Measurements from ENCODE around the gene PSD4. TPM values are rescaled to one million over a fixed set of nuclear protein-coding genes. Genes with fewer than 3 reads are reported as not detected.

PSD4 gene
- total and polyA plus RNA-seq, 10 of the 15 experiments (the other 5 are each of a cell fraction or from before 2014, with no cell fraction given), result 0.68 to 114 (median 35.1) TPM

DNA sequence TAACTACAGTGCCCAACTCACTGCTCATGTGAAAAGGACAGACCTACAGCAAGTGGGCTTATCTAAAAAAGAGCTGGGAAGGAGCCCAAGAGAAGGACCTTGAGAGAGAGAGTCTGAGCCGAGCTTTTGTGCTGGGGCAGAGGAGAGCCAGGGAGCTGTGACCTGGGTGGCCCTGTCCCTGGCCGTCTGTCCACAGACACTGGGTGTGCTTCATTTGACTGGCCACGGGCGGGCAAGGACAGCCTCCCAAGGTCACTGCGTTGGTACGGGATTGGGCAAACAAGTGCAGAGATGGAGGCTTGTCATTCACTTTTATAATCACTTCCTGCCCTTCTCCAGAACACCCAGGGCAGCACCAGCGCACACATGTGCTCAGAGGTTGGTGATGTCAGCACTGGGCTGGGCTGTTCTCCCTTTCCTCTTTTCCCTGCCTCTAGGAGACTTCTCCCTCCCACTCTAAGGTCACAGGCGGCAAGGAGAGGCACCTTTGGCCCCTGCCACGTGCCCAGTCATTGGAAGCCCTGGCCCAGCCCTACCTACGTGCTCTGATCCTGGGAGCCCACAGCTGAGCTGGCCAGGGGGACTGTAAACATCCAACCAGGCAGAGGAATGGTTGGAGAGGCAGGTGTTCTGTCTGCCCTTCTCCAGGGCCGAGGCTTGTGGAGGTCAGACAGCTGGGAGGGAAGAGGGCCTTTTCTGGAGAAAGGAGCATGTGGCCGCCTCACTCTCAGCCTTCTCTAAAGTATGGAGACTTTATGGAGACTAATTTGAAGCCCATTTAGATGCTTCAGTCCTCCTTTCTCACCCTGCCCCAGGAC is 6.4 kb upstream of the PSD4 start:
- 87% methylated on average over 12 of the region's 12 CpGs for WGBS (ENCODE audit: insufficient coverage, insufficient replicate concordance, low lambda C conversion rate, missing lambda C conversion rate)
- H3K27ac ChIP-seq (ENCODE audit: control insufficient read depth, insufficient read depth), result no peak overlapping the region
- intact Hi-C loops (cut with micrococcal nuclease; ENCODE audit: unreplicated experiment) (no loop called here), in situ Hi-C loops (cut with MboI) (no loop called here)
- no peak overlapping the region for H3K4me3 ChIP-seq
- FAIRE-seq (no peak), DNase-seq (ENCODE audit: low read depth, low spot score) (no peak), ATAC-seq (no peak; the same call in 2 of the 3 replicates)
- TF ChIP-seq JUNB (IDR thresholded peaks at IDR 0.05) (no peak), EP300 (IDR thresholded peaks at IDR 0.05; ENCODE audit: borderline replicate concordance in 1 of 2, control insufficient read depth in 1 of 2, low read depth in 2 of 2, low read length in 2 of 2) (no peak), EED (IDR thresholded peaks at IDR 0.05; ENCODE audit: low read depth) (no peak), STAT1 (conservative IDR thresholded peaks at IDR 0.05) (no peak), HDGF (IDR thresholded peaks at IDR 0.05) (no peak)
- TF ChIP-seq, protein P1, sequence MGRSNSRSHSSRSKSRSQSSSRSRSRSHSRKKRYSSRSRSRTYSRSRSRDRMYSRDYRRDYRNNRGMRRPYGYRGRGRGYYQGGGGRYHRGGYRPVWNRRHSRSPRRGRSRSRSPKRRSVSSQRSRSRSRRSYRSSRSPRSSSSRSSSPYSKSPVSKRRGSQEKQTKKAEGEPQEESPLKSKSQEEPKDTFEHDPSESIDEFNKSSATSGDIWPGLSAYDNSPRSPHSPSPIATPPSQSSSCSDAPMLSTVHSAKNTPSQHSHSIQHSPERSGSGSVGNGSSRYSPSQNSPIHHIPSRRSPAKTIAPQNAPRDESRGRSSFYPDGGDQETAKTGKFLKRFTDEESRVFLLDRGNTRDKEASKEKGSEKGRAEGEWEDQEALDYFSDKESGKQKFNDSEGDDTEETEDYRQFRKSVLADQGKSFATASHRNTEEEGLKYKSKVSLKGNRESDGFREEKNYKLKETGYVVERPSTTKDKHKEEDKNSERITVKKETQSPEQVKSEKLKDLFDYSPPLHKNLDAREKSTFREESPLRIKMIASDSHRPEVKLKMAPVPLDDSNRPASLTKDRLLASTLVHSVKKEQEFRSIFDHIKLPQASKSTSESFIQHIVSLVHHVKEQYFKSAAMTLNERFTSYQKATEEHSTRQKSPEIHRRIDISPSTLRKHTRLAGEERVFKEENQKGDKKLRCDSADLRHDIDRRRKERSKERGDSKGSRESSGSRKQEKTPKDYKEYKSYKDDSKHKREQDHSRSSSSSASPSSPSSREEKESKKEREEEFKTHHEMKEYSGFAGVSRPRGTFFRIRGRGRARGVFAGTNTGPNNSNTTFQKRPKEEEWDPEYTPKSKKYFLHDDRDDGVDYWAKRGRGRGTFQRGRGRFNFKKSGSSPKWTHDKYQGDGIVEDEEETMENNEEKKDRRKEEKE (IDR thresholded peaks at IDR 0.05), result no peak
- no peaks in the 10 kb centered on the region for H4K20me1 ChIP-seq (ENCODE audit: control insufficient read depth, insufficient read depth)
- no peaks in the 10 kb centered on the region for H3K27me3 ChIP-seq (replicated peaks in 1 of 2; ENCODE audit: control insufficient read depth in 2 of 2, insufficient read depth in 2 of 2, low read length in 1 of 2)
- POLR2A ChIA-PET, result no interaction called here
- no peak overlapping the region for H3K4me2 ChIP-seq (ENCODE audit: control insufficient read depth, insufficient read depth)
- CTCF ChIA-PET, result interaction anchor here (5.4 kb wide), 1 partner anchor 30 kb away, joined by 29 read pairs; no protein-coding TSS in a partner anchor
- no peaks in the 10 kb centered on the region for H3K36me3 ChIP-seq (ENCODE audit: control insufficient read depth in 2 of 2, insufficient read depth in 2 of 2, low read length in 1 of 2)
- H3K4me1 ChIP-seq (ENCODE audit: control insufficient read depth, insufficient read depth, low read length), result peaks cover 11% of the 10 kb centered on the region
- H3K9me3 ChIP-seq (replicated peaks; ENCODE audit: control insufficient read depth, insufficient read depth, low read length), result no peaks in the 10 kb centered on the region; the same call in 1 of the 3 replicates
- H3K79me2 ChIP-seq (ENCODE audit: control insufficient read depth, insufficient read depth, low read length), result no peaks in the 10 kb centered on the region
- no peak overlapping the region for H3K9ac ChIP-seq (ENCODE audit: control insufficient read depth, insufficient read depth, low read length)
- RAD21 ChIA-PET (ENCODE audit: unreplicated experiment), result no interaction called here
- SMC1A ChIA-PET (ENCODE audit: uncharacterized antibody, unreplicated experiment), result interaction anchor here (1.4 to 1.6 kb wide), 2 partner anchors 8 to 87 kb away, joined by 3 read pairs; no protein-coding TSS in a partner anchor
- no peak overlapping the region for H2AFZ ChIP-seq (ENCODE audit: control insufficient read depth, low read depth, low read length)
- no TSS peak for BruUV-seq (replicated peaks)

Data from GM12878 (cell line).